Right lobe of liver (tissue), 4 donors: ENCODE results near the gene DNAJC5.
"Not testable (repeated sequence)": the region's sequence is repeated elsewhere in the genome, so short reads cannot be mapped to it uniquely, and the experiment has no call there.

Source experiments
- CTCF ChIP-seq, 4 donors: fragments of 200-600 bp in 3 of 4; fragments of 450-650 bp in 1 of 4; IDR thresholded peaks; one replicate each; pipeline versions ENCODE4 v1.5.1 to v1.8.0; 2016 to 2022; ENCODE audit warnings: antibody characterized with exemption in 4 of 4, mild to moderate bottlenecking in 2 of 4
- POLR2A ChIP-seq: fragments of 450-650 bp; IDR thresholded peaks from one replicate; pipeline ENCODE4 v1.6.1; 2017; ENCODE audit warnings: antibody characterized with exemption, mild to moderate bottlenecking
- donor health status: DM: no; HTN: no; CAD: no.
- donor health status: DM: no; HTN: no; CAD: no.
- donor health status: DM: no; HTN: yes; CAD: no.

GRCh38 chr20:63976511-63976910 lies 81.6 kb downstream of the DNAJC5 start:
- TF ChIP-seq CTCF (IDR thresholded peaks at IDR 0.05); POLR2A: not testable (repeated sequence)
